ENCODE data around the gene DYRK1A.

DNA sequence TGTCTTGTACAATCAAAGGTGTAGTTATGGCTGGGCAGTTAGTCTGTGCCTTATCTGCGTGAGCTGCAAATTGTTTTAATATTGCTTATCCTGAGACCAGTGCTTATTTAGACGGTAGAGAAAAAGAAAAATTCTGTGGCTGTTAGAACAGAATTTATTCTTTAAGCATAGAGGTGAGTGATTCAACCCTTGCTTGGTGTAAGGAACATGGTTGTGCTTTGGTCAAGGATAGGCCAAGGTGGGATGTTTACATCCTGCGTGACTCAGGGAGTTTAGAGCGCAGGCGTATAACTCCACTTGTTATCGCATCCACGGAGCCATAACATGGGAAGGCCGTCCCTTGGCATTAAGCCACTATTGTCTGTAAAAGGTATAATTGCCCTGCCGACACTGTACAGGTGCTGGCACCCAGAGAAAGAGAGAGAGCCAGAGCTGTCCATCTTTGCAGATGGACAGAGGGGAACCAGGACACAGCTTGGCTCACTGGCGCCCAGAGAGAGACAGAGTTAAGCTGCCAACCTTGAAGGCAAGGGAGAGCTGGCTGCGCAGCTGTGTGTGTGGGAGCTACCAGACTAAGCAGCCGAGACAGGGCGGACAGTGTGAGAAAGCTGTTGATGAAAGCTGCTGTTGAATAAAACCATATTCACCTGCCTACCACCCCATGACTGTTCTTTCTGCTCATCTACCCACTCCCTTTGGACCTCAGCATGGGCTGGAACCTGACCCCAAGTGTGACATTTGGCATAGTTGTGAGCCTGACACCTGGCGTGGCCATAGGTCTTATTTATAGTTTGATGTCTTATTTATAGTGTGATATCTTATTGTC is 200.4 kb downstream of the DYRK1A start:
- TF ChIP-seq ZNF8 (CRISPR knock-in tag; IDR thresholded peaks at IDR 0.05) (no peak), RARB (CRISPR knock-in tag; IDR thresholded peaks at IDR 0.05) (no peak), CSDC2 (CRISPR knock-in tag; IDR thresholded peaks at IDR 0.05) (no peak), ZC3H10 (CRISPR knock-in tag; IDR thresholded peaks at IDR 0.05) (no peak)
